GM18858 (cell line): ENCODE measurements around the gene CFAP107.

Experiments used
- ATAC-seq: cut with Tn5 transposase; IDR thresholded peaks from one replicate; pipeline ENCODE4 v1.9.1; 2021; ENCODE audit not compliant: unreplicated experiment

Gene CFAP107

DNA sequence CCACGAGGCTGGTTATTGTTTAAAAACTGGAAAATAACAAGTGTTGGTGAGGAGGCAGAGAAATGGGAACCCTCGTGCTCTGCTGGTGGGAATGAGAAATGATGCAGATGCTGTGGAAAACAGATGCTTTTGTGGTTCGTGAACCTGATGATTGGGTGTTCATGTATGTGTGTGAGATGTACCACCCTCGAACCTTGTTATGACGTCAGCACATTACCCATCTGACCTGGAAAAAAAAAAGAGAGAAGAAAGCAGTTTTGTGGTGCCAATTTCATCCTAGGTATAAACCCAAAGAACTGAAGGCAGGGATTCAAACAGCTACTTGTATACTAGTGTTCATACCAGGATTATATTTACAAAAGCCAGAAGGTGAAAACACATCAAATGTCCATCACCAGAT lies 6.4 kb upstream of the CFAP107 start:
- ATAC-seq, result no peak

GRCh38 chr1:12741946-12742345 lies 4.1 kb upstream of the CFAP107 start:
- ATAC-seq, result no peak

- no peak for ATAC-seq
Measured at GRCh38 chr1:12745126-12745991, 641 bp upstream of the CFAP107 start.

DNA sequence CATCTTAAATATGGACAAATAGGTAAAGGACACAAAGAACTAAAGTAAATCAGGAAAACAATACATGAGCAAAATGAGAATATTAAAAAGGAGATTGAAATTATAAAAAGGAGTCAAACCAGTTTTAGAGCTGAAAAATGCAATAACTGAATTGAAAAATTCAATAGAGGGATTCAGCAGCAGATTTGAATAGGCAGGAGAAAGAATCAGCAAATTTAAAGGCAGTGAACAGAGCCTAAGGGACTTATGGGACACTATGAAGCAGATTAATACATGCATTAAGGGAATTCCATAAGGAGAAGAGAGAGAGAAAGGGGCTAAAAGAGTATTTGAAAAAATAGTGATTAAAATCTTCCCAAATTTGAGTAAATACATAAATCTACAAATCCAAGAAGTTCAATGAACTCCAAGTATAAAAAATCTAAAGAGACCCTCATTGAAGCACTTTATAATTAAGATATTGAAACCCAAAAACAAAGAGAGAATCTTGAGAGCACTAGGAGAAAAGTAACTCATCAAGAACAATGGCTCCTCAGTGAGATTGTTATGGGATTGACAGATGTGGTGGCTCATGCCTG lies 2.9 kb downstream of the CFAP107 start:
- ATAC-seq, result no peak

- no peak for ATAC-seq
Measured at GRCh38 chr1:12754738-12755137, 8.7 kb downstream of the CFAP107 start.

GRCh38 chr1:12756273-12756672 lies 10.3 kb downstream of the CFAP107 start:
- no peak for ATAC-seq

DNA sequence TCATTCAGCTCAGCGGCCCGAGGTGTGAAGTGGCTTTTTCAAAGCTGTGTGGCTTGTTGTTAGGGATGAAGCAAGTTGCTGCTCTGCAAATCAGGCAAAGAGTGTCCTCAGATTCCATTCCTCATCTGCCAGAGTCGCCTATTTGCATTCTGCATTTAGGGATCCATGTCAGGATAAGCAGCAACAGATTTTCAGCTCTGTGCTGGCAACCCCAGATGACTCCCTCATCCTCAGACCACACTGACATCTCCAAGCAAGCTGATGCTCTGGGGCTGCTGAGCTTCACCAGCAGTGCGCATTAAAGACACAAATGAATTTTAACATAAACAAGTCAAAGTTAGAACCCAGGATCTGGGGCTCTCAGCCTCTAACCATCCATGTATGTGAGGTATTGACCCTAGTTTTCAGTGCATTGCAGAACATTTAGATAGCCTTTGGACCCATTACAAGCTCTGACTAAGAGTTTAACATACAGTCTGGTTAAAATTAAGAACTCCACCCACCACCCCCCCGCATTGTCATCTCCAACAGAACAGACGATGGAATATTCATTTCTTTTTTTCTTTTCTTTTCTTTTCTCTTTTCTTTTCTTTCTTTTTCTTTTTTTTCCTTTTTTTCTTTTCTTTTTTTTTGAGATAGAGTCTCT lies 10.9 kb downstream of the CFAP107 start:
- no peak for ATAC-seq

DNA sequence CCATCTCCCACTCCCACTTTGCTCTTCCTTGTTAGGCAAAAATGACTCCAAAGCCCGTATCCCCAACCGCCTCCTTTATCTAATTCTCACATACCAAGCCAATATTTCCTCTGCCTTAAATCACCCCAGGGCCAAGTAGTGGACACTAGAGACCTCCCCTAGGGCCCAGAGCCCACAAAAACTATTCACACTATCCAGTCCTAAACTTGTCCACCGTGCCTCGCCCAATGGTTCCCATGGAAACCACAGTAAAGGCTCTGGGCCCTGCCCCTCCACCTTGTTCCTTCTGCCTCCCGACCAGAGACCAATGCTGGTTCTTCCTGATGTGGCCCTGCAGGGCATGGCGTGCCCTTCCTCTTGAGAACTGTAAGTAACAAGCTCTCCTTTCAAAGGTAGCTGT lies 11.8 kb downstream of the CFAP107 start:
- ATAC-seq, result no peak

- ATAC-seq, result no peak
Measured at GRCh38 chr1:12760256-12760795, 14.3 kb downstream of the CFAP107 start.

GRCh38 chr1:12761781-12762180 lies 15.8 kb downstream of the CFAP107 start:
- ATAC-seq, result no peak

DNA sequence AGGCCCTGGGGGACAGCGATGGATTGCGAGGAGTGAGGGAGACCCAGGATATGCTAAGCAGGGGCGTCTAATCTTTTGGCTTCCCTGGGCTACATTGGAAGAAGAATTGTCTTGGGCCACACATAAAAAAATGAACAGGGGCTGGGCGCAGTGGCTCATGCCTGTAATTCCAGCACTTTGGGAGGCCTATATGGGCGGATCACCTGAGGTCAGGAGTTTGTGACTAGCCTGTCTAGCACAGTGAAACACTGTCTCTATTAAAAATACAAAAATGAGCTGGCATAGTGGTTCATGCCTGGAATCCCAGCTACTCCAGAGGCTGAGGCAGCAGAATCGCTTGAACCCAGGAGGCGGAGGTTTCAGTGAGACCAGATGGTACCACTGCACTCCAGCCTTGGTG lies 16.8 kb downstream of the CFAP107 start:
- ATAC-seq, result no peak

DNA sequence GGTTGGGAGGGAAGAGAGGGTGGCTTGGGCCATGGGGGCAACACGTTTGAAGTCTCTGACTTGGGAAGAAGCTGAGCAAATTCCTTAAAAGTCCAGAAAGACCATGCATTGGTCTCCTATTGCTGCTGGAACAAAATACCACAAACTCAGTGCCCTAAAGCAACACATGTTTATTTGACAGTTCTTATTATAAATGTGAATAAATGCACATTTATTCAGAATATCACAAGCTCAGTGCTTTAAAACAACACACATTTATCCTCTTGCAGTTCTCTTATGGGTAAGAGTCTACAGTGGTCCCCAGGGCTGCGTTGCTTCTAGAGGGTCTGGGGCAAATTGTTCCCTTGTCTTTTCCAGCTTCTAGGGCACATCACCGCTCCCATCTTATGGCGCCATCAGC lies 17.5 kb downstream of the CFAP107 start:
- ATAC-seq, result no peak

GRCh38 chr1:12764016-12764415 lies 18.0 kb downstream of the CFAP107 start:
- ATAC-seq, result no peak

DNA sequence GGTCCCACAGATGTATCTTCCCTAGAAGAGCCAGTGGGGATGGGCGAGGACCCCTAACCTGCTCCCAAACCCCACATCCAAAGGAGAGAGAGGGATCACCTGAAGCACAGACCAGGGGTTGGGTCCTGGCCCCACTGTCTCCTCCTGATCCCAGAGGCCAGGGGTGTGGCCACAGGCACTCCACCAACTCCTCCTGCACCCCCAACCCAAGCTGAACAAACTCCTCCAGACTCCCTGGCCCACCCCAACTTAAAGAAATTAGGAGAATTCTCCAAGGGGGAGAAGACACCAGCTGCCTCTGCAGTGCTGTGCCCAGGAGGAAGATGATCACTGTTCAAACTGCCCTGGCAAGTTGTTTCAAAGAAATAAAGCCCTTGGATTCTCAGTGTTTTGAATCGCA lies 23.0 kb downstream of the CFAP107 start:
- ATAC-seq, result no peak

GRCh38 chr1:12769976-12770505 lies 24.0 kb downstream of the CFAP107 start:
- no peak for ATAC-seq

GRCh38 chr1:12770620-12771019 lies 24.6 kb downstream of the CFAP107 start:
- no peak for ATAC-seq

DNA sequence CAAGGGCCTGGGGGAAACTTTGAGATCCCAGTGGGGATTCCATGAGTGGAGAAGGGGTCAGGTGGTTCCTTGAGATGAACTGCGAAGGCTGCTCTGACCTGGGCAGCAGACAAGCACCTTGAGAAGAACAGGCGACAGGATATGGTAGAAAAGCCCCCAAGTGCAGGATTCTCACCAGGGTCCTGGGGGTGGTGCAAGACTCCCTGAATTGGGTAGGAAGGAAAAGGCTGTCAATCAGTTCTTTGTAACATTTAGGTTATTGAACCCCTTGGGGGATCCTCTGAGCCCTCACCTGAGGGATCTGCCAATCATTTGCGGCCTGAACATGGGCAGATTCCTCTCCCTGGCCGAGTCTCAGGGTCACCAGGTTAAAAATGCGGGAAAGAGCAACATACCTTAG lies 25.2 kb downstream of the CFAP107 start:
- ATAC-seq, result no peak

GRCh38 chr1:12772520-12772919 lies 26.5 kb downstream of the CFAP107 start:
- no peak for ATAC-seq

GRCh38 chr1:12773438-12773837 lies 27.4 kb downstream of the CFAP107 start, which contains the start of gene PRAMEF12:
Gene PRAMEF12, plus strand, starts transcription at chr1:12773738. Its CDS starts 1,130 bp downstream, at chr1:12774868.
- ATAC-seq, result no peak

- no peak for ATAC-seq
Measured at GRCh38 chr1:12774801-12775345, 28.9 kb downstream of the CFAP107 start.

DNA sequence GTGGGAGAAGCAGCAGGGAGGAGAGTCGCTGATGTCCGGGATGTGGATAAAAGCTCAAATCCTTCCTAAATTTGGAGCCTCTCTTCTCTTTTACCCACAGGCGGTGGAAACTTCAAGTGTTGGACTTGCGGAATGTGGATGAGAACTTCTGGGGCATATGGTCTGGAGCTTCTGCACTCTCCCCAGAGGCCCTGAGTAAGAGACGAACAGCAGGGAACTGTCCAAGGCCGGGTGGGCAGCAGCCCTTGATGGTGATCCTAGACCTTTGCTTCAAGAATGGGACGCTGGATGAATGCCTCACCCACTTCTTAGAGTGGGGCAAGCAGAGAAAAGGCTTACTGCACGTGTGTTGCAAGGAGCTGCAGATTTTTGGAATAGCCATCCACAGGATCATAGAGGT lies 29.4 kb downstream of the CFAP107 start:
- ATAC-seq, result no peak
